ENCODE data around the gene ENPP5.

ENPP5 gene

GRCh38 chr6:46175976-46176375 lies 5.2 kb upstream of the ENPP5 start:
- Histone ChIP-seq H3K4me2 (ENCODE audit: insufficient read depth, low read length, poor library complexity, severe bottlenecking) (no peak overlapping the region), H3K4ac (ENCODE audit: low read length) (no peak overlapping the region), H3K4me3 (ENCODE audit: low read length in 2 of 2) (no peak overlapping the region), H3K23ac (ENCODE audit: low read depth, low read length, poor library complexity) (no peak overlapping the region), H3K79me1 (ENCODE audit: low read depth, low read length) (no peaks in the 10 kb centered on the region), H3K4me1 (ENCODE audit: control insufficient read depth in 2 of 2, insufficient read depth in 1 of 2, low read depth in 1 of 2, low read length in 2 of 2) (no peaks in the 10 kb centered on the region), H3K27me3 (ENCODE audit: control insufficient read depth in 3 of 3, insufficient read depth in 3 of 3, low read depth in 1 of 3, low read length in 3 of 3) (peaks cover 0 to 17% (median 0%) of the 10 kb centered on the region in 3 experiments), H2BK120ac (ENCODE audit: low read depth, low read length) (no peak overlapping the region), H2BK12ac (ENCODE audit: low read length) (no peak overlapping the region), H3K9ac (ENCODE audit: low read depth, low read length, poor library complexity) (no peak overlapping the region), H2BK15ac (ENCODE audit: low read length) (no peak overlapping the region), H3K27ac (replicated peaks; ENCODE audit: low read length) (no peak overlapping the region), H4K91ac (ENCODE audit: low read depth, low read length, poor library complexity) (no peak overlapping the region), H3K14ac (ENCODE audit: low read length) (no peak overlapping the region), H4K8ac (ENCODE audit: low read depth, low read length) (no peak overlapping the region), H3K36me3 (replicated peaks in 1 of 2; ENCODE audit: control insufficient read depth in 2 of 2, insufficient read depth in 2 of 2, low read length in 2 of 2) (no peaks in the 10 kb centered on the region), H2BK5ac (ENCODE audit: low read length) (no peak overlapping the region), H2AFZ (ENCODE audit: low read length) (no peak overlapping the region), H3K9me3 (replicated peaks in 1 of 2; ENCODE audit: control insufficient read depth in 2 of 2, insufficient read depth in 1 of 2, low read depth in 1 of 2, low read length in 2 of 2) (no peaks in the 10 kb centered on the region), H3K18ac (ENCODE audit: low read length) (no peak overlapping the region), H2AK5ac (ENCODE audit: low read depth, low read length) (no peak overlapping the region)
- no peak for DNase-seq (ENCODE audit: low spot score)
- no CpG with 5 or more reads among the region's 3 CpGs for WGBS, 2 donors (ENCODE audit: extremely low coverage in 2 of 2, insufficient read length in 2 of 2, insufficient replicate concordance in 1 of 2)

DNA sequence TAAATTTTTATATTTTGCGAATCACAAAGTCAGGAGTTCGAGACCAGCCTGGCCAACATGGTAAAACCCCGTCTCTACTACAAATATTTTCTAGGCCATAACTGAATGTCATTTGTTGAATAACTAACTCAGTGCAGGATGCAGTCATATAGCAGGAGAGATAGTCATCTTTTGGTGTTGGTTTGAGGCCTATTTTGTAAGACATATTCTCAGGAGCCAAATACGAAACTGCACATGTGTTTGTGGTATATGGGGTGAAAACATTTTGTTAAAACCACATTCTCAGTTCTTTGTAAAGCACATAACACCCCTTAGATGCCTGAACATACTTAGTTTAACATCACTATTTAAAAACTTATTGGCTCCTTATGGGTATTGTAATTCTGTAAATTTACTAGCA lies 4.7 kb upstream of the ENPP5 start:
- Histone ChIP-seq H3K4me2 (ENCODE audit: insufficient read depth, low read length, poor library complexity, severe bottlenecking) (no peak overlapping the region), H2BK5ac (ENCODE audit: low read length) (no peak overlapping the region), H4K8ac (ENCODE audit: low read depth, low read length) (no peak overlapping the region), H3K9me3 (replicated peaks in 1 of 2; ENCODE audit: control insufficient read depth in 2 of 2, insufficient read depth in 1 of 2, low read depth in 1 of 2, low read length in 2 of 2) (no peaks in the 10 kb centered on the region), H3K4ac (ENCODE audit: low read length) (no peak overlapping the region), H3K27me3 (ENCODE audit: control insufficient read depth in 3 of 3, insufficient read depth in 3 of 3, low read depth in 1 of 3, low read length in 3 of 3) (peaks cover 0 to 22% (median 0%) of the 10 kb centered on the region in 3 experiments), H2BK120ac (ENCODE audit: low read depth, low read length) (no peak overlapping the region), H3K14ac (ENCODE audit: low read length) (no peak overlapping the region), H2BK15ac (ENCODE audit: low read length) (no peak overlapping the region), H2AFZ (ENCODE audit: low read length) (no peak overlapping the region), H3K9ac (ENCODE audit: low read depth, low read length, poor library complexity) (no peak overlapping the region), H3K27ac (replicated peaks; ENCODE audit: low read length) (no peak overlapping the region), H3K4me3 (ENCODE audit: low read length in 2 of 2) (no peak overlapping the region), H2AK5ac (ENCODE audit: low read depth, low read length) (no peak overlapping the region), H3K23ac (ENCODE audit: low read depth, low read length, poor library complexity) (no peak overlapping the region), H3K18ac (ENCODE audit: low read length) (no peak overlapping the region), H3K36me3 (replicated peaks in 1 of 2; ENCODE audit: control insufficient read depth in 2 of 2, insufficient read depth in 2 of 2, low read length in 2 of 2) (no peaks in the 10 kb centered on the region), H3K79me1 (ENCODE audit: low read depth, low read length) (no peaks in the 10 kb centered on the region), H4K91ac (ENCODE audit: low read depth, low read length, poor library complexity) (no peak overlapping the region), H3K4me1 (ENCODE audit: control insufficient read depth in 2 of 2, insufficient read depth in 1 of 2, low read depth in 1 of 2, low read length in 2 of 2) (peaks cover 0 to under 1% of the 10 kb centered on the region in 2 donors), H2BK12ac (ENCODE audit: low read length) (no peak overlapping the region)
- no peak for DNase-seq (ENCODE audit: low spot score)
- WGBS, 2 donors (ENCODE audit: extremely low coverage in 2 of 2, insufficient read length in 2 of 2, insufficient replicate concordance in 1 of 2) = no CpG with 5 or more reads among the region's 4 CpGs

DNA sequence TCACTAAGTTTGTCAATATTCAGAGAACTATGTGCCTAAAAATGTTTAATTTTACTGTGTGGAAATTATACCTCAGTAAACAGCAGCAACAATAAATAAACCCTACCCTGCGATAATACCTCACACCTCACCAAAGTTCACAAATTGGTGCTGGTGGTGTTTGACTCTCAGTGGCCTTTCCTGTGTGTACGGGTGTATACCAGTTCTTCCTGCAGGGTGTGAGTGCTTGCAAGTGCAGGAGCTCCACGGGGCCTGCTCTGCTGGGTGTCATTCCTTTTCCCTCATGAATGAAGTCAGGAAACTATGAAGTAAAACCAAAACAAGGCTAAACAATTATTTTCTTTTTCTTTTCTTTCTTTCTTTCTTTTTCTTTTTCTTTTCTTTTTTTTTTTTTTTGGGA lies 4.1 kb upstream of the ENPP5 start:
- Histone ChIP-seq H2BK12ac (ENCODE audit: low read length) (no peak overlapping the region), H3K4me1 (ENCODE audit: control insufficient read depth in 2 of 2, insufficient read depth in 1 of 2, low read depth in 1 of 2, low read length in 2 of 2) (peaks cover 0 to 3% of the 10 kb centered on the region in 2 donors), H3K18ac (ENCODE audit: low read length) (no peak overlapping the region), H4K8ac (ENCODE audit: low read depth, low read length) (no peak overlapping the region), H2BK5ac (ENCODE audit: low read length) (no peak overlapping the region), H2BK120ac (ENCODE audit: low read depth, low read length) (no peak overlapping the region), H3K79me1 (ENCODE audit: low read depth, low read length) (no peaks in the 10 kb centered on the region), H3K9ac (ENCODE audit: low read depth, low read length, poor library complexity) (no peak overlapping the region), H2AFZ (ENCODE audit: low read length) (no peak overlapping the region), H2AK5ac (ENCODE audit: low read depth, low read length) (no peak overlapping the region), H3K4me3 (ENCODE audit: low read length in 2 of 2) (no peak overlapping the region), H4K91ac (ENCODE audit: low read depth, low read length, poor library complexity) (no peak overlapping the region), H3K9me3 (replicated peaks in 1 of 2; ENCODE audit: control insufficient read depth in 2 of 2, insufficient read depth in 1 of 2, low read depth in 1 of 2, low read length in 2 of 2) (no peaks in the 10 kb centered on the region), H3K23ac (ENCODE audit: low read depth, low read length, poor library complexity) (no peak overlapping the region), H2BK15ac (ENCODE audit: low read length) (no peak overlapping the region), H3K36me3 (replicated peaks in 1 of 2; ENCODE audit: control insufficient read depth in 2 of 2, insufficient read depth in 2 of 2, low read length in 2 of 2) (no peaks in the 10 kb centered on the region), H3K14ac (ENCODE audit: low read length) (no peak overlapping the region), H3K4me2 (ENCODE audit: insufficient read depth, low read length, poor library complexity, severe bottlenecking) (no peak overlapping the region), H3K27ac (replicated peaks; ENCODE audit: low read length) (no peak overlapping the region), H3K4ac (ENCODE audit: low read length) (no peak overlapping the region), H3K27me3 (ENCODE audit: control insufficient read depth in 3 of 3, insufficient read depth in 3 of 3, low read depth in 1 of 3, low read length in 3 of 3) (peaks cover 0 to 27% (median 0%) of the 10 kb centered on the region in 3 experiments)
- DNase-seq (ENCODE audit: low spot score) = no peak
- WGBS, 2 donors (ENCODE audit: extremely low coverage in 2 of 2, insufficient read length in 2 of 2, insufficient replicate concordance in 1 of 2) = no CpG with 5 or more reads among the region's 3 CpGs

DNA sequence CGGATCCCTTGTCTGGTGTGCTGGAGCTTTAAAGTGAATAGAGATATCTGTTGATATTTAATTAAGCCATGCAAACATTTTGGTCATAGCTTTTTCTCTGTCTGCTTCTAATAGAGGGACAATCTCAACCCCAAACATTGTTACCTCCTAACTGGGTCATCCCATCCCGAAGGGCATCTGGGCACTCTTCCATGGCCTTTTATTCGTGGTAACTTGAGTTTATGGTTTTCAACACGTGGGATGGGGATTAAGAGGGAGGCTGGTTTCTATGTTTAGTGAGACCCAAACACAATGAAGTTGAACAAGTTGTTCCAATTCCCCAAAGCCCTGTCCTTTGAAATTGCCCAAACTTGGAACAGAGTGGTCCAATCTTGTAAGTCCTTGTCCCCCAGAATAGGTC lies 1.4 kb upstream of the ENPP5 start:
- Histone ChIP-seq H3K9me3 (replicated peaks in 1 of 2; ENCODE audit: control insufficient read depth in 2 of 2, insufficient read depth in 1 of 2, low read depth in 1 of 2, low read length in 2 of 2) (no peaks in the 10 kb centered on the region), H3K4ac (ENCODE audit: low read length) (no peak overlapping the region), H3K18ac (ENCODE audit: low read length) (no peak overlapping the region), H2BK12ac (ENCODE audit: low read length) (no peak overlapping the region), H3K27me3 (ENCODE audit: control insufficient read depth in 3 of 3, insufficient read depth in 3 of 3, low read depth in 1 of 3, low read length in 3 of 3) (peaks cover 0 to 32% (median 0%) of the 10 kb centered on the region in 3 experiments), H2BK120ac (ENCODE audit: low read depth, low read length) (no peak overlapping the region), H3K14ac (ENCODE audit: low read length) (no peak overlapping the region), H3K4me2 (ENCODE audit: insufficient read depth, low read length, poor library complexity, severe bottlenecking) (no peak overlapping the region), H3K4me3 (ENCODE audit: low read length in 2 of 2) (no peak overlapping the region), H2BK5ac (ENCODE audit: low read length) (no peak overlapping the region), H2AK5ac (ENCODE audit: low read depth, low read length) (no peak overlapping the region), H3K23ac (ENCODE audit: low read depth, low read length, poor library complexity) (no peak overlapping the region), H2AFZ (ENCODE audit: low read length) (no peak overlapping the region), H4K91ac (ENCODE audit: low read depth, low read length, poor library complexity) (no peak overlapping the region), H3K4me1 (ENCODE audit: control insufficient read depth in 2 of 2, insufficient read depth in 1 of 2, low read depth in 1 of 2, low read length in 2 of 2) (peaks cover 0 to 3% of the 10 kb centered on the region in 2 donors), H3K36me3 (replicated peaks in 1 of 2; ENCODE audit: control insufficient read depth in 2 of 2, insufficient read depth in 2 of 2, low read length in 2 of 2) (no peaks in the 10 kb centered on the region), H3K27ac (replicated peaks; ENCODE audit: low read length) (no peak overlapping the region), H4K8ac (ENCODE audit: low read depth, low read length) (no peak overlapping the region), H3K79me1 (ENCODE audit: low read depth, low read length) (no peaks in the 10 kb centered on the region), H2BK15ac (ENCODE audit: low read length) (no peak overlapping the region), H3K9ac (ENCODE audit: low read depth, low read length, poor library complexity) (no peak overlapping the region)
- DNase-seq (ENCODE audit: low spot score) = no peak
- no CpG with 5 or more reads among the region's 4 CpGs for WGBS, 2 donors (ENCODE audit: extremely low coverage in 2 of 2, insufficient read length in 2 of 2, insufficient replicate concordance in 1 of 2)

Data from neuronal stem cell (in vitro differentiated cells).